ENCODE data around the gene GRIA1. TPM values are rescaled to one million over a fixed set of nuclear protein-coding genes. Genes with fewer than 3 reads are reported as not detected.

Gene GRIA1
- total and polyA plus RNA-seq, 2 of the 13 experiments (the other 11 are each of a cell fraction or from before 2014, with no cell fraction given) = not detected

DNA sequence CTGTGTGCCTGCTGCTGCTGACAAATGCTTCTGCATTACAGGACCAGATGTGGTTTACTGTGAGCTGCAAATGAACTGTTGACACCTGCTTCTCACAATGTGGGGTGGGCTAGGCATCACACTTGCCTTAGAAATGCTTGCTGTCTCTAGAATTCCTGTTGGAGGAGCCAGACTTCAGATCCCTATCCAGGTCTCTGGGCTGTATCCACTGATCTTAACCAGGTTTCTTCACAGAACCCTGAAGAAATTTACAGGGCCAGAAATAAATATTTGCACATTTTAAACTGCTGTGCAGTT lies 292.8 kb downstream of the GRIA1 start:
- intact Hi-C loops (cut with micrococcal nuclease; ENCODE audit: unreplicated experiment) = no loop called here
- in situ Hi-C loops (cut with HindIII; ENCODE audit: extremely low pct_ligation_motif_present, low pct_unique_long_range_greater_than_20kb) = no loop called here
- no peaks in the 10 kb centered on the region for H3K79me2 ChIP-seq (ENCODE audit: insufficient read depth, low read length)
- FAIRE-seq (no peak), DNase-seq (ENCODE audit: low spot score) (no peak), ATAC-seq (no peak)
- POLR2A ChIA-PET = no interaction called here
- no peak overlapping the region for H3K9ac ChIP-seq (ENCODE audit: insufficient read depth, low read depth, low read length)
- no peak overlapping the region for H3K4me3 ChIP-seq (replicated peaks in 1 of 3; ENCODE audit: insufficient read depth in 1 of 3, low read depth in 2 of 3, low read length in 3 of 3)
- no peaks in the 10 kb centered on the region for H3K36me3 ChIP-seq (replicated peaks in 1 of 2; ENCODE audit: control insufficient read depth in 1 of 2, insufficient read depth in 2 of 2, low read length in 2 of 2)
- H3K9me3 ChIP-seq (ENCODE audit: low read length) = no peaks in the 10 kb centered on the region
- CTCF ChIA-PET (ENCODE audit: low intra/inter-chr PET ratio, low total read pairs) = no interaction called here
- no peak overlapping the region for H3K27ac ChIP-seq (ENCODE audit: extremely low read length, insufficient read depth, low read length)
- H3K4me2 ChIP-seq (ENCODE audit: low read depth, low read length) = no peak overlapping the region
- no peaks in the 10 kb centered on the region for H3K27me3 ChIP-seq (ENCODE audit: control insufficient read depth in 1 of 2, insufficient read depth in 2 of 2, low read length in 2 of 2)
- no peaks in the 10 kb centered on the region for H4K20me1 ChIP-seq (ENCODE audit: insufficient read depth, low read length)
- no peak overlapping the region for H2AFZ ChIP-seq (ENCODE audit: low read length)
- H3K4me1 ChIP-seq (ENCODE audit: insufficient read depth, low read length) = no peaks in the 10 kb centered on the region
- TF ChIP-seq ZNF225 (CRISPR knock-in tag; IDR thresholded peaks at IDR 0.05) = no peak
- TF ChIP-seq, protein P1, sequence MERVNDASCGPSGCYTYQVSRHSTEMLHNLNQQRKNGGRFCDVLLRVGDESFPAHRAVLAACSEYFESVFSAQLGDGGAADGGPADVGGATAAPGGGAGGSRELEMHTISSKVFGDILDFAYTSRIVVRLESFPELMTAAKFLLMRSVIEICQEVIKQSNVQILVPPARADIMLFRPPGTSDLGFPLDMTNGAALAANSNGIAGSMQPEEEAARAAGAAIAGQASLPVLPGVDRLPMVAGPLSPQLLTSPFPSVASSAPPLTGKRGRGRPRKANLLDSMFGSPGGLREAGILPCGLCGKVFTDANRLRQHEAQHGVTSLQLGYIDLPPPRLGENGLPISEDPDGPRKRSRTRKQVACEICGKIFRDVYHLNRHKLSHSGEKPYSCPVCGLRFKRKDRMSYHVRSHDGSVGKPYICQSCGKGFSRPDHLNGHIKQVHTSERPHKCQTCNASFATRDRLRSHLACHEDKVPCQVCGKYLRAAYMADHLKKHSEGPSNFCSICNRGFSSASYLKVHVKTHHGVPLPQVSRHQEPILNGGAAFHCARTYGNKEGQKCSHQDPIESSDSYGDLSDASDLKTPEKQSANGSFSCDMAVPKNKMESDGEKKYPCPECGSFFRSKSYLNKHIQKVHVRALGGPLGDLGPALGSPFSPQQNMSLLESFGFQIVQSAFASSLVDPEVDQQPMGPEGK (CRISPR knock-in tag; IDR thresholded peaks at IDR 0.05) = no peak
- TF ChIP-seq PLRG1 (conservative IDR thresholded peaks at IDR 0.05) = no peak
- TF ChIP-seq HOXA9 (CRISPR knock-in tag; IDR thresholded peaks at IDR 0.05; ENCODE audit: borderline replicate concordance) = no peak
- no peak for TF ChIP-seq FOXA3 (CRISPR knock-in tag; IDR thresholded peaks at IDR 0.05)
- TF ChIP-seq ZNF749 (CRISPR knock-in tag; IDR thresholded peaks at IDR 0.05; ENCODE audit: borderline replicate concordance) = no peak
- no peak for TF ChIP-seq ZNF431 (CRISPR knock-in tag; IDR thresholded peaks at IDR 0.05; ENCODE audit: borderline replicate concordance, low read depth)
- no peak for TF ChIP-seq ZNF7 (CRISPR knock-in tag; IDR thresholded peaks at IDR 0.05)
- BruUV-seq (replicated peaks) = no TSS peak

DNA sequence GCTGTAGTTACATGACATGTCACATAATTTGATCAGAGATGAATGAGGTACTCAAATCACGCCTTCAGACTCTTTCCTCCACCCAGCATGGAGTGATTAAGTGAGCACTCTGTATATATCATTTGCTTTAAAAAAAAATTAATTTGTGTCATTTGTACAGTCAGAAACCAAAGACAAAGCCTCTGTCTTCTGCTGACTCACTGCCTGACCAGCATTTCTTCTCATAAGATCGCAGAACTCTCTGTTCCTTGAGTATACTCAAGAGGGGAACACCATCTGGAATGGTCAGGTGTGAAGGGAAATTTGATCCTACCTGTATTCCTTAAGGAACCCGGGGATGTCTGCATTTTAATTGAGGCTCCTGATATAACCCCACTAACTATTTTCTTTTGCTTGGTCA lies 293.8 kb downstream of the GRIA1 start:
- Histone ChIP-seq H3K27ac (ENCODE audit: extremely low read length, insufficient read depth, low read length) (no peak overlapping the region), H3K9ac (ENCODE audit: insufficient read depth, low read depth, low read length) (no peak overlapping the region), H3K4me1 (ENCODE audit: insufficient read depth, low read length) (no peaks in the 10 kb centered on the region), H2AFZ (ENCODE audit: low read length) (no peak overlapping the region), H4K20me1 (ENCODE audit: insufficient read depth, low read length) (no peaks in the 10 kb centered on the region), H3K27me3 (ENCODE audit: control insufficient read depth in 1 of 2, insufficient read depth in 2 of 2, low read length in 2 of 2) (no peaks in the 10 kb centered on the region), H3K4me2 (ENCODE audit: low read depth, low read length) (no peak overlapping the region), H3K36me3 (replicated peaks in 1 of 2; ENCODE audit: control insufficient read depth in 1 of 2, insufficient read depth in 2 of 2, low read length in 2 of 2) (no peaks in the 10 kb centered on the region), H3K4me3 (replicated peaks in 1 of 3; ENCODE audit: insufficient read depth in 1 of 3, low read depth in 2 of 3, low read length in 3 of 3) (no peak overlapping the region), H3K79me2 (ENCODE audit: insufficient read depth, low read length) (no peaks in the 10 kb centered on the region), H3K9me3 (ENCODE audit: low read length) (no peaks in the 10 kb centered on the region)
- no peak for TF ChIP-seq ZNF775 (CRISPR knock-in tag; IDR thresholded peaks at IDR 0.05; ENCODE audit: borderline replicate concordance)
- no peak for TF ChIP-seq MIXL1 (CRISPR knock-in tag; IDR thresholded peaks at IDR 0.05)
- TF ChIP-seq RBM39 (IDR thresholded peaks at IDR 0.05; ENCODE audit: low read depth, low read length, poor library complexity, severe bottlenecking) = no peak
- no peak for TF ChIP-seq CEBPG (CRISPR knock-in tag; IDR thresholded peaks at IDR 0.05)
- no peak for DNase-seq (ENCODE audit: low spot score)
- ChIA-PET POLR2A (no interaction called here), CTCF (ENCODE audit: low intra/inter-chr PET ratio, low total read pairs) (no interaction called here)
- no peak for FAIRE-seq
- intact Hi-C loops (cut with micrococcal nuclease; ENCODE audit: unreplicated experiment) (no loop called here), in situ Hi-C loops (cut with HindIII; ENCODE audit: extremely low pct_ligation_motif_present, low pct_unique_long_range_greater_than_20kb) (no loop called here)
- ATAC-seq = no peak
- WGBS (ENCODE audit: low lambda C conversion rate) = 0% methylated on average over 3 of the region's 3 CpGs
- no TSS peak for BruUV-seq (replicated peaks)
